GM21528 (cell line): ENCODE data around the gene TSPO.

Experiments used
- ATAC-seq: cut with Tn5 transposase; IDR thresholded peaks from one replicate; pipeline ENCODE4 v1.9.1; 2021; ENCODE audit warnings: mild to moderate bottlenecking, moderate library complexity; ENCODE audit not compliant: unreplicated experiment, low FRiP score

TSPO gene

GRCh38 chr22:43157874-43158546 lies 6.7 kb downstream of the TSPO start:
- no peak for ATAC-seq

GRCh38 chr22:43158778-43159483 lies 7.6 kb downstream of the TSPO start:
- ATAC-seq, result no peak

GRCh38 chr22:43159484-43160178 lies 8.3 kb downstream of the TSPO start:
- ATAC-seq, result no peak

GRCh38 chr22:43160497-43161126 lies 9.3 kb downstream of the TSPO start:
- ATAC-seq, result no peak

- ATAC-seq, result no peak
Measured at GRCh38 chr22:43162412-43163150, 11.2 kb downstream of the TSPO start.

DNA sequence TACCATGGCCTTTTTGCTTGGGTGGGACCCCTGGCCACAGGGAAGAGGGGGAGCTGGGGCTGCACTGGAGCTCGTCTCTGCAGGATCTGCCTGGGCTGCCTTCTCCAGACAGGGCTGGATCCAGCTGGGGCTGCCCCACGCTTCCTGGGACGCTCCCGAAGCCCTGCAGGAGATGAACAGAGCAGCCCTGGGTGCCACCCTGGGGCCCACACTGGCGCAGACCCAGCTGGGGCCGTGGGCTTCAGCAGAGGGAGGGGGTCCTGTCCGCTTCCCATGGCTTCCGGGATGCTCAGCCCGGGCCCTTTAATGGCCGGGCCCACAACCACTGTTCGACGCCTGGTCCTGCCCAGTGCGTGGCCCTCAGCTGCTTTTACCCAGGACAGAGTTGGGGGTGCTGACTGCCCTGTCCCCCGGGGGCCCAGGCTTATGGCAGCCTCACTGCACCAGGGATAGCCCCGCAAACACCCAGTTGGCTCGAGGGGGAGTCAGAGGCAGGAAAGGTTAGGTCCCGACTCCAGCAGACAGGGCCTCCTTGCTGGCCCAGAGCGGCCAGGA lies 12.0 kb downstream of the TSPO start:
- ATAC-seq, result no peak

DNA sequence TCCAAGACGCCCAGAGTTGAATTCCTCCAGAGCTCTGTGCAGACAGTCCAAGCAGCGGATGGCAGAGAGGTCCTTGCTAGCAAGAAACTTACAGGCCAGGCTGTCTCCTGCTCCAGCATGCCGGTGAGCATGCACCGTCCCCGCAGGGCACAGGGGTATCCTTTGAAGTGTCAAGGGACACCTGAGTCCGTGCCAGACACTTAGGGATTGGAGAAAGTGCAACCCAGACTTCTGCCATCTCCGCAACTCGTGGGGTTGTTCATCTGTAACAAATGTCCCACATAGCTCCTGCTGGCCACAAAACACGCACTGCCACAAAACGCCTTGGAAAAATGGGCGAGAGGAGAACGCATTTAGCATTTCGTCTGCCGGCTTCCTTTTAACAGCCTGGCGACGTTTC lies 13.3 kb downstream of the TSPO start:
- no peak for ATAC-seq

DNA sequence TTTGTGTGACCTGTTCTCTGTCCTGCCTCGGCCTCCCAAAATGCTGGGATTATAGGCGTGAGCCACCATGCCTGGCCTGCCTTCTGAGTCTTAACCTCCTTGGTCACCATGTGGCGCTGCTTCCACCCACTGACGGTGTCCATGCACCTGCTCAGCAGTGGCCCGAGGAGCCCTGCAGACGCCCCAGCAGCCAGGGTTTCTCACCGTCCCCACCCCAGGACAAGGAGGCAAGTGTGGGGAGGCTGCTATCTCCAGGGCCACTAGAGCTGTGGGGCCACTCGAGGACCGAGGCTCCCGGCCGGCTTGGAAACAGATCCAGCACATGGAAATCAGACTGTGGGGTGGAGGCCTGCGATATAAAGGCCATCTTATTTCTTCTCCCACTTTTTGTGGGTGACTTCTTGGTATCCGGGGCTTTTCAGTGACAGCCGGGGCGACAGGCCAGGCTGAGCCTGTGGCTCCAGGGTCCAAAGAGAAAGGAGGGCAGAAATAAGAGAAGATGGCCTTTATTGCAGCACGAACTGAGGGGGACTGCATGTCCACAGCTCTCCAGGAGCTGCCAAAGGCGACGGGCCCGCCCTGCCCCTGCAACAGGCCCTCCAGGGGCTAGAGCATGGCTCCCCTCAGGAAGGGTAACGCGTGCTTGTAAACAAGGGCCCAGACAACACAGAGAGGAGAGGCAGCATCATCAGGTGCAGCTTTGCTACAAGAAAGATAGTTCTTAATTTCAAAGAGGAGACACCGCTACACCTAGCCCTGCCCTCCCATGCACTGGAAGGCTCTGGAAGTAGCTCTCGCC lies 15.0 kb downstream of the TSPO start:
- ATAC-seq, result no peak

DNA sequence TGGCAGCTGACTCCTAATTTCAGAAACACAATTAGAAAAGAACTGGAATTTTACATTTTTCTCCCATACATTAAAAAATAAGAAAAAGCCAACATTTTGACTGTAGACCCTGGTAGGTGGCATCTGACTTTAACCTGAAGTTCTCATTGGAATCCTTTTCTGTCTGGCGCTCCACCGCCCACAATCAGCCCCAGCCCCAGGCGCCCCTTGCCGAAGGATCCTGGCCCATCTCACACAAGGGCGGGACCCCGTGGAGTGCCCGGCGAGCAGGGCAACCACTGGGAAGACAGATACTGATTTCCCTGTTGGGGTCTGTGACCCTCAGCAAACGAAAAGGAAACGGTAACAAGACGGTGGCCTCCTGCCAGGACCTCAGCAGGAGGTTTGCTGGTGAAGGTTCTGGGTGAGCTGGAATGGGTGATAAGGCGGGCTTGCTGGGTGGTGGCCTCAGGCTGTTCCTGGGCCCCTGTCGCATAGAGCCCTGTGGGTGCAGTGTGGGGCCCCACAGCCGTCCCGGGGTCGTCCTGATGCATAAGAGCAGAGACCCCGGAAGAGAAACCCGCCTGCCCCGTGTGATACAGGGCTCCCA lies 15.7 kb downstream of the TSPO start:
- ATAC-seq, result no peak

GRCh38 chr22:43168471-43169309 lies 17.3 kb downstream of the TSPO start:
- ATAC-seq, result no peak

GRCh38 chr22:43169310-43170130 lies 18.2 kb downstream of the TSPO start:
- no peak for ATAC-seq

DNA sequence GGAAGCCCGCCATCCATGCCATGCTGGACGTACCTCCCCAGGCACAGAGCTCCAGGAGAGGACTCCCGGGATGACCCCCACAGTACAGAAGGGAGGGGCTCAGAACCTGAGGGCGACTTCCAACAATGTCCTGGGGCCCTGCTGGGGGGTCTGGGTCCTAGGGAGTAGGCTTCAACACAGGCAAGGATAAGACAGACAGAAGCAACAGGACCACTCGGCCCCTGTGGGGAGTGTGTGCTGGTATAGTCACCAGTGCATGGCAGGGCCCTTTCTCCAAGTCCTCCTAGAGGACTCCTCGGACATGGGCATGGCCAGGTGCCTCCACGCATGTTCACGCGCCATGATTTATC lies 18.7 kb downstream of the TSPO start:
- ATAC-seq, result no peak

DNA sequence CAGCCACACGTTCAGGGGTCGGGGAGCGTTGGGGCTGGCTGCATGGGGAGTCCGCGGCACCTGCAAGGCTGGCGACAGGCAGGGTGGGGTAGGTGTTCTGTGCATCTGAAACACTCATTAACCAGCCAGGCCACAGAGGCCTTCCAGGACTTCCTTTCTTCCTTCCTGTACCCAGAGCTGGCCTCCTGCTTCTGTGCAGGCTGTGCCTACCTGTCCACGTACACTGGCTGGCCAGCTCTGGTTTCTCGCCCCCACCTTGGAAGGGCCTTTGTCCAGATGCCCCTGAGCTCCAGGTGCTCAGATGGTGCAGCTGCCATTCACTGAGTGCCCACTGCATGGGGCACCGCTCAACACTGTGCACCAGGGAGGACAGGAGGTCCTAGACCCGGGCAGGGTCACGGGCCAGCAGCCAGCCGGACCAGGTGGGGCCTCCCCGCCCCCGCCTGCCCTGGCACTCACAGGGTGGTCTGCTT lies 19.7 kb downstream of the TSPO start:
- ATAC-seq, result no peak

GRCh38 chr22:43171607-43172006 lies 20.2 kb downstream of the TSPO start:
- ATAC-seq, result no peak

DNA sequence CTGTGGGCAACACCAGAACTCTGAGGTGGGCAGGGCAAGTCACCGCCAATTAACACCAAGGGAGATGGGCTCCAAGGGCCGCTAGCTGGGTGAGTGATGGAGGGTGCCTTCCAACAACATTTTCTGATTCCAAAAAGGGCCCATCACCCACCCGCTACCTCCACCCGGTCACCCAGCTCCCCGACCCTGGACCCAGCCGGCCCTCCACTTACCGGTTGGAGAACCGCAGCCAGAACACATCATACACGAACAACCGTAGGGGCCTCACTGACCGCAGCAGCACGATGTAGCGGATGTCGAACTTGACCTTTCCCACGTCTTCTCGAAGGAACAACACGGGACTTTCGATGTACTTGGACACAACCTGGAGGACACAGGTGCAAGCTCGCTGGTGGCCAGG lies 20.8 kb downstream of the TSPO start:
- no peak for ATAC-seq

- no peak for ATAC-seq
Measured at GRCh38 chr22:43173566-43173965, 22.2 kb downstream of the TSPO start.

- ATAC-seq, result no peak
Measured at GRCh38 chr22:43173976-43174720, 22.8 kb downstream of the TSPO start.
